ENCODE measurements around the gene MRPL51. TPM values are rescaled to one million over a fixed set of nuclear protein-coding genes. Genes with fewer than 3 reads are reported as not detected.

Gene MRPL51
- total RNA-seq, 1 donor from 2014 or later: 262 TPM

DNA sequence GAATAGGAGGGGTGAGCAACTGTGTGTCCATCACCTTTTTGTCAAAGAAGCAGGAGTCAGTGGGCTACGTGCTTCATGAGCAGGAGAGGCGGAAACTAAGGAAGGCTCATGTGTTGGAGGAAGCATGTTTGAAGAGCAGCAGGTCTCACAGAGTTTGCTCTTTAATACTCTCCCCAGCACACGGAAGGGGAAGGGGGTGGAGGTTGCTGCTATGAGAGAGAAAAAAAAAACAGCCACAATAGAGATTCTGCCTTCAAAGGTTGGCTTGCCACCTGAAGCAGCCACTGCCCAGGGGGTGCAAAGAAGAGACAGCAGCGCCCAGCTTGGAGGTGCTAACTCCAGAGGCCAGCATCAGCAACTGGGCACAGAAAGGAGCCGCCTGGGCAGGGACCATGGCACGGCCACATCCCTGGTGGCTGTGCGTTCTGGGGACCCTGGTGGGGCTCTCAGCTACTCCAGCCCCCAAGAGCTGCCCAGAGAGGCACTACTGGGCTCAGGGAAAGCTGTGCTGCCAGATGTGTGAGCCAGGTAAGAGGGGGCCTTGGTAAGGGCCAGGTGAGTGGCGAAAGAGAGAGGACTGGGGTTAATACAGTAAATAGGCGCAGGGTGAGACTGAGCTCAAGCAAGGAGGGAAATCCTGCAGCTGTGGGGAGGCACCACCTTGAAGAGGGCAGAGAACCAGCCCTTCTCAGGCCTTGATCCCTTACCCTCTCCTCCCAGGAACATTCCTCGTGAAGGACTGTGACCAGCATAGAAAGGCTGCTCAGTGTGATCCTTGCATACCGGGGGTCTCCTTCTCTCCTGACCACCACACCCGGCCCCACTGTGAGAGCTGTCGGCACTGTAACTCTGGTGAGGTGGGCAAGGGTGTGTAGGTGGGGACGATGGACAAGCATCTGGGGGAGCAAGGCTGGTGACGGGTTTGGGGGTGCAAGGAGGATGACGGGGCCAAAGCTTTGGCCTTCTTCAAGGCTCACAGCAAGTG, 48.1 kb downstream of the MRPL51 start, which contains the start of gene CD27:
TSS of gene CD27 (plus strand) at position 252 of the 985 bp plus-strand sequence. CDS start at position 393, 141 bp downstream.
- Mint-ChIP-seq H3K4me3 (ENCODE audit: low read depth) (peak within 1 kb of the TSS; percentile 87), H3K27me3 (ENCODE audit: low read depth) (no peaks in the 10 kb centered on the region), H3K4me1 (ENCODE audit: low read depth) (peaks cover 56% of the 10 kb centered on the region), H3K27ac (peak within 1 kb of the TSS; percentile 91), H3K36me3 (ENCODE audit: low read depth) (peaks cover 27% of the 10 kb centered on the region), H3K9me3 (no peaks in the 10 kb centered on the region)
- intact Hi-C loops (cut with micrococcal nuclease): loop anchor here (2.0 kb wide), 1 partner anchor 18 kb away; no protein-coding TSS in a partner anchor
- DNase-seq (ENCODE audit: low spot score): no peak

DNA sequence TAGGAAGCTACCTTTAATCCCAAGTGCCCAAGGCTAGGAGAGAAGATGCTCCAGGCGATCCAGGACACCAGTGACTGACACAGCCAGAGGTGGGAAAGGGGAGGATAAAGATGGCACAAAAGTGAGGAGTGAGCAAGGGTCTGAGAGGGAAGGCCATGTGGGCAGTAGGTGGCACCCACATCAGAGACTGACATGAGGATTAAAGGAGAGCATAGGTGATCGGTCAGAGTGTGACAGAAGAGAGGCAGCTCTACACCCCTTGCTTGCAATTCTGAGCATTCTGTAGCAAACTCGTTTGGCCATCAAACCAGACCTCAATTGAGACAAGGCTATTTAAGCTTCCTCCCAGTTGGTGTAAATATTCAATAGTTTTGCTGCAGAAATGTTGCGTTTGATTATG, 49.0 kb downstream of the MRPL51 start:
- intact Hi-C loops (cut with micrococcal nuclease): loop anchor here (2.0 kb wide), 1 partner anchor 19 kb away; no protein-coding TSS in a partner anchor
- Mint-ChIP-seq H3K36me3 (ENCODE audit: low read depth) (peaks cover 27% of the 10 kb centered on the region), H3K27me3 (ENCODE audit: low read depth) (no peaks in the 10 kb centered on the region), H3K27ac (peak overlapping the region; percentile 91), H3K4me3 (ENCODE audit: low read depth) (peak overlapping the region; percentile 65), H3K4me1 (ENCODE audit: low read depth) (peaks cover 56% of the 10 kb centered on the region), H3K9me3 (no peaks in the 10 kb centered on the region)
- DNase-seq (ENCODE audit: low spot score): no peak

DNA sequence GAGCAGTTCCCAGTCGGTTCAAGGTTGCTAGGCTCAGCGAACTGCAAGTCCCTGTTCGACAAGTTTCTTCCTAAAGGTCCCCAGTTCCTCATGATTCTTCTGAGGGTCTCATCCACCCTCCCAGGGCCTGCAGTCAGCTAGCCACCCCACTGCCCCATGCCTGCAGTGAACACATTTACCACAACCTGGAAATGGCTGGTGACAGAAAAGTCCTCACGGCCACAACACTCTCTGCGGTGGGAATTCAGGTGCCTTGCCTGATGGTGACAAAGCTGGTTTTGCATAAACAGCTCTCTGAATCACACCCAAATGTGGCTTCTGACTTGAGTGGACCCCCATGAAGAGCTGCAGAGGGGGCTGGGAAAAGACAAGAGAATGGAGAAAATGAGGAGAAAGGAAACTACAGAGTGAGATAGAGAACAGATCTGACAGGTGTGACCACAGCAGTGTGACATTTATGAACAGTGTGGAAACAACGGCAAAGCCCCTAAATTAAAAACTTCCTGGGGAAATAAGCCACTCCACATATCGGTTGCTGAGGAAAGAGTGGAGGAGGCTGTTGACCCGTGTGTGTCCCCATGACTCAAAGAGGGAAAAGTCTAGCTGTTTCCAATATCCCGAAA, 49.6 kb downstream of the MRPL51 start:
- Mint-ChIP-seq H3K27ac (peak overlapping the region; percentile 91), H3K4me3 (ENCODE audit: low read depth) (peak overlapping the region; percentile 65), H3K27me3 (ENCODE audit: low read depth) (no peaks in the 10 kb centered on the region), H3K4me1 (ENCODE audit: low read depth) (peaks cover 59% of the 10 kb centered on the region), H3K36me3 (ENCODE audit: low read depth) (peaks cover 27% of the 10 kb centered on the region), H3K9me3 (no peaks in the 10 kb centered on the region)
- no peak for DNase-seq (ENCODE audit: low spot score)
- intact Hi-C loops (cut with micrococcal nuclease): loop anchor here (1.0 kb wide), 2 partner anchors 8 to 16 kb away; no protein-coding TSS in a partner anchor

DNA sequence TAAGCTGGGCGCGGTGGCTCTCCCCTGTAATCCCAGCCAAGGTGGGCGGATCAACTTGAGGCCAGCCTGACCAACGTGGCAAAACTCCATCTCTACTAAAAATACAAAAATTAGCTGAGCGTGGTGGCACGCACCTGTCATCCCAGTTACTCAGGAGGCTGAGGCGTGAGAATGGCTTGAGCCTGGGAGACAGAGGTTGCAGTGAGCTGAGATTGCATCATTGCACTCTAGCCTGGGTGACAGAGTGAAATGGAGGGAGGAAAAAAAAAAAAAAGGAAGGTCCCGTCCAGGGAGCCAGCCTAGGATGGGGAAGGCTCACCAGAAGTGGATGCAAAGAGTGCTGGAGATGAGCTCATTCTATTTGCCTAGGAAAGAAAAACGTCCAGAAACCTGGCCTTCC, 50.2 kb downstream of the MRPL51 start:
- H3K4me3 Mint-ChIP-seq (ENCODE audit: low read depth): no peak overlapping the region
- H3K36me3 Mint-ChIP-seq (ENCODE audit: low read depth): peaks cover 22% of the 10 kb centered on the region
- H3K27me3 Mint-ChIP-seq (ENCODE audit: low read depth): no peaks in the 10 kb centered on the region
- peaks cover 56% of the 10 kb centered on the region for H3K4me1 Mint-ChIP-seq (ENCODE audit: low read depth)
- no peak for DNase-seq (ENCODE audit: low spot score)
- intact Hi-C loops (cut with micrococcal nuclease): loop anchor here (1.0 kb wide), 2 partner anchors 8 to 16 kb away; no protein-coding TSS in a partner anchor
- peak overlapping the region; percentile 91 for H3K27ac Mint-ChIP-seq
- H3K9me3 Mint-ChIP-seq: no peaks in the 10 kb centered on the region

Other genes with a start within 250 kb of the MRPL51 start
- not detected in 2 replicates for gene PLEKHG6, start 182.6 kb downstream of the MRPL51 start, total RNA-seq
- gene TNFRSF1A, start 151.2 kb downstream of the MRPL51 start, total RNA-seq: 37.6 TPM in 2 replicates
- not detected in 2 replicates for gene SCNN1A, start 117.7 kb downstream of the MRPL51 start, total RNA-seq
- 0.32 and 0.50 TPM in 2 replicates for gene LTBR, start 109.1 kb downstream of the MRPL51 start, total RNA-seq
- 23.3 and 25.9 TPM in 2 replicates for gene CD27, start 48.3 kb downstream of the MRPL51 start, total RNA-seq
- 30.9 and 37.4 TPM in 2 replicates for gene TAPBPL, start 41.2 kb downstream of the MRPL51 start, total RNA-seq
- gene VAMP1, start 22.6 kb downstream of the MRPL51 start, total RNA-seq: 38.7 and 40.7 TPM in 2 replicates
- gene NCAPD2, start 840 bp upstream of the MRPL51 start, total RNA-seq: 114 and 120 TPM in 2 replicates
- 4,713 and 4,805 TPM in 2 replicates for gene GAPDH, start 41.3 kb upstream of the MRPL51 start, total RNA-seq
- gene IFFO1, start 62.8 kb upstream of the MRPL51 start, total RNA-seq: 15.5 and 16.6 TPM in 2 replicates
- gene NOP2, start 75.0 kb upstream of the MRPL51 start, total RNA-seq: 146 and 157 TPM in 2 replicates
- gene CHD4, start 114.1 kb upstream of the MRPL51 start, total RNA-seq: 343 and 351 TPM in 2 replicates
- gene LPAR5, start 142.7 kb upstream of the MRPL51 start, total RNA-seq: 3.6 and 4.1 TPM in 2 replicates
- gene ACRBP, start 154.2 kb upstream of the MRPL51 start, total RNA-seq: 1.2 and 1.5 TPM in 2 replicates
- 18.5 and 19.1 TPM in 2 replicates for gene ING4, start 169.9 kb upstream of the MRPL51 start, total RNA-seq
- gene ZNF384, start 196.1 kb upstream of the MRPL51 start, total RNA-seq: 73.7 and 75.4 TPM in 2 replicates
- gene PIANP, start 207.6 kb upstream of the MRPL51 start, total RNA-seq: 0.18 TPM in 1 of 2 replicates, not detected in the other
- gene COPS7A, start 230.8 kb upstream of the MRPL51 start, total RNA-seq: 33.0 and 35.6 TPM in 2 replicates